HCT116 (cell line): ENCODE data around the gene GCNT4. TPM values are rescaled to one million over a fixed set of nuclear protein-coding genes. Genes with fewer than 3 reads are reported as not detected.

ENCODE experiments used
- ATAC-seq: fragments of 200-7000 bp; cut with Tn5 transposase; 2 replicates; pipeline ENCODE4 v1.9.1; 2020; ENCODE audit warnings: mild to moderate bottlenecking, moderate library complexity
- BruUV-seq: library from RNA; stranded (reverse); fragments of 400-500 nt; replicated peaks from 2 replicates; lab custom pipeline; 2021; lab: Mats Ljungman, UMichigan
- CTCF ChIA-PET: fragments of 300-600 bp; sonication (Branson Sonifier 250); formaldehyde crosslinking; loops from one replicate; lab custom pipeline; 2021; ENCODE audit warnings: antibody characterized with exemption; lab: Charles Lee
- POLR2A ChIA-PET: fragments of 300-600, 350-600 bp; sonication (Branson Sonifier 250); formaldehyde crosslinking; loops from one replicate; lab custom pipeline; 2021; ENCODE audit warnings: antibody characterized with exemption; lab: Charles Lee
- RAD21 ChIA-PET, 2 experiments: fragments of 300-600 bp; sonication (Branson Sonifier 250); formaldehyde crosslinking; loops; one replicate each; lab custom pipeline; 2023; ENCODE audit warnings: low total read pairs in 2 of 2; ENCODE audit not compliant: uncharacterized antibody in 2 of 2, unreplicated experiment in 2 of 2, low non-redundant PET in 1 of 2; lab: Charles Lee
- DNase-seq: peaks from one replicate; pipeline ENCODE4 v3.0.0-alpha.2; 2010; ENCODE audit warnings: low read depth, low spot score
- H2AFZ ChIP-seq: fragments of 200-600 bp; shearing (Covaris generic), sonication (generic); 2 replicates; pipeline ENCODE4 v1.6.1; 2017; ENCODE audit warnings: low read depth, mixed run types, mixed read lengths, antibody characterized with exemption, low read length; ENCODE audit not compliant: poor library complexity, severe bottlenecking
- H3K27ac ChIP-seq: 2 replicates; pipeline ENCODE4 v1.5.1; 2012; ENCODE audit warnings: low read depth, low read length
- H3K27me3 ChIP-seq: fragments of 200-600 bp; sonication (generic); 2 replicates; pipeline ENCODE4 v1.6.1; 2016; ENCODE audit warnings: mixed run types, low read length, mixed read lengths; ENCODE audit not compliant: insufficient read depth
- H3K36me3 ChIP-seq, 2 experiments: fragments of 200-500 bp in 1 of 2; fragments of 200-600 bp in 1 of 2; sonication (Bioruptor generic) in 1 of 2; sonication (generic) in 1 of 2; 2 replicates each; pipeline versions ENCODE4 v1.5.1 to v1.6.1; 2014 to 2016; ENCODE audit warnings: low read length in 2 of 2, inconsistent platforms in 1 of 2, mixed read lengths in 1 of 2, mixed run types in 1 of 2; ENCODE audit not compliant: insufficient read depth in 2 of 2, control insufficient read depth in 1 of 2
- H3K4me1 ChIP-seq, 2 experiments: fragments of 200-600 bp in 1 of 2; sonication (generic) in 1 of 2; 2 replicates each; pipeline versions ENCODE4 v1.5.1 to v1.6.1; 2012 to 2017; ENCODE audit warnings: low read length in 2 of 2, inconsistent platforms in 1 of 2, mild to moderate bottlenecking in 1 of 2, mixed read lengths in 1 of 2, mixed run types in 1 of 2, moderate library complexity in 1 of 2; ENCODE audit not compliant: insufficient read depth in 2 of 2, control insufficient read depth in 1 of 2
- H3K4me2 ChIP-seq: fragments of 200-600 bp; sonication (generic); 2 replicates; pipeline ENCODE4 v1.6.1; 2017; ENCODE audit warnings: mixed run types, low read length, mixed read lengths
- H3K4me3 ChIP-seq, 2 experiments: fragments of 200-600 bp in 1 of 2; sonication (generic) in 1 of 2; replicated peaks in 1 of 2; 2 replicates each; pipeline ENCODE4 v1.5.1; 2011 to 2016; ENCODE audit warnings: low read length in 2 of 2, control low read depth in 1 of 2, low read depth in 1 of 2, mild to moderate bottlenecking in 1 of 2, mixed read lengths in 1 of 2, mixed run types in 1 of 2
- H3K79me2 ChIP-seq: fragments of 200-600 bp; sonication (generic); 2 replicates; pipeline ENCODE4 v1.6.1; 2017; ENCODE audit warnings: mild to moderate bottlenecking, mixed run types, low read length, moderate library complexity, mixed read lengths; ENCODE audit not compliant: insufficient read depth
- H3K9ac ChIP-seq: fragments of 200-600 bp; sonication (generic); 2 replicates; pipeline ENCODE4 v1.6.1; 2016; ENCODE audit warnings: low read length, mixed read lengths
- H3K9me2 ChIP-seq: fragments of 200-600 bp; sonication (generic), shearing (Covaris generic); 2 replicates; pipeline ENCODE4 v1.6.1; 2017; ENCODE audit warnings: mixed run types, mild to moderate bottlenecking, moderate library complexity; ENCODE audit not compliant: insufficient read depth
- H3K9me3 ChIP-seq, 2 experiments: fragments of 200-500 bp in 1 of 2; fragments of 200-600 bp in 1 of 2; sonication (Bioruptor generic) in 1 of 2; sonication (generic) in 1 of 2; 2 replicates each; pipeline ENCODE4 v1.6.1; 2014 to 2017; ENCODE audit warnings: low read length in 2 of 2, mixed read lengths in 2 of 2, inconsistent platforms in 1 of 2, low read depth in 1 of 2, mild to moderate bottlenecking in 1 of 2, mixed run types in 1 of 2, moderate library complexity in 1 of 2; ENCODE audit not compliant: control insufficient read depth in 1 of 2, insufficient read depth in 1 of 2
- H4K20me1 ChIP-seq: fragments of 200-600 bp; sonication (generic), shearing (Covaris generic); 2 replicates; pipeline ENCODE4 v1.6.1; 2017; ENCODE audit warnings: mixed run types, mild to moderate bottlenecking, moderate library complexity; ENCODE audit not compliant: insufficient read depth
- EGR1 ChIP-seq: IDR thresholded peaks from 2 replicates; pipeline ENCODE4 v1.6.1; 2012; ENCODE audit warnings: low read depth
- ELF1 ChIP-seq: IDR thresholded peaks from 2 replicates; pipeline ENCODE4 v1.6.1; 2012; ENCODE audit warnings: low read depth, borderline replicate concordance
- FOSL1 ChIP-seq: IDR thresholded peaks from 2 replicates; pipeline ENCODE4 v1.6.1; 2012; ENCODE audit warnings: low read depth
- POLR2A ChIP-seq: IDR thresholded peaks from 2 replicates; pipeline ENCODE4 v1.7.0; 2011; ENCODE audit warnings: borderline replicate concordance; ENCODE audit not compliant: insufficient read depth, insufficient read length; ENCODE audit errors: extremely low read depth
- SIN3A ChIP-seq: IDR thresholded peaks from 2 replicates; pipeline ENCODE4 v1.6.1; 2012; ENCODE audit warnings: low read depth
- SRF ChIP-seq: IDR thresholded peaks from 2 replicates; pipeline ENCODE4 v1.6.1; 2012; ENCODE audit warnings: low read depth
- TCF7L2 ChIP-seq: IDR thresholded peaks from 2 replicates; pipeline ENCODE4 v1.7.0; 2011; ENCODE audit warnings: borderline replicate concordance, inconsistent platforms; ENCODE audit not compliant: insufficient read depth, insufficient read length; ENCODE audit errors: extremely low read depth
- intact Hi-C: fragments of 100-400 bp; cut with micrococcal nuclease; formaldehyde crosslinking; loops from 2 replicates; pipeline ENCODE4 v1.10.0; 2022
- total RNA-seq: library from RNA; stranded (reverse); gene quantifications from one replicate; pipeline ENCODE4 v1.2.1, GENCODE V29; 2021; ENCODE audit not compliant: unreplicated experiment
- TF ChIP-seq, protein P1 (sequence below), 3 experiments: fragments of 200-600 bp in 1 of 3; sonication (generic) in 1 of 3; IDR thresholded peaks in 2 of 3; conservative IDR thresholded peaks in 1 of 3; 2 replicates each; pipeline ENCODE4 v1.5.1; 2012 to 2017; ENCODE audit warnings: low read depth in 2 of 3, low read length in 2 of 3, antibody characterized with exemption in 1 of 3, borderline replicate concordance in 1 of 3, control low read depth in 1 of 3, mild to moderate bottlenecking in 1 of 3, mixed read lengths in 1 of 3, mixed run types in 1 of 3, moderate library complexity in 1 of 3; ENCODE audit not compliant: insufficient read depth in 1 of 3

GCNT4 gene
- total RNA-seq, 1 experiment from 2014 or later: 0.07 TPM

DNA sequence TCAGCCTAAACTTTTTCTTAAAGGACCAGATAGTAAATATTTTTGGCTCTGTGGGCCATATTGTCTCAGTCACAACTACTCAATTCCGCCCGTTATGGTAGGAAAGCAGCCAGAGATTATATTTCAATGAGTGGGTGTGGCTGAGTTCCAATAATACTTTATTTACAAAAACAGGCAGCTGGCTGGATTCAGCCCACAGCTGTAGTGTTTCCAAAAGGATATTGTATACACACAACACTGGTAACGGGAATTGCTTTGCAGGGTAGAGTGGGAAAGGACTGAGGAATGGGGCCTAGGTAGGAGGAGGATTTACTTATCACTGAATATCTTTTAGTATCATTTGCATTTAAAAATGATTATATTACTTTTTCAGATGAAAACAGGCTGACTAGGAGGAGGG lies 21.0 kb downstream of the GCNT4 start (continued):
- TF ChIP-seq, protein P1, sequence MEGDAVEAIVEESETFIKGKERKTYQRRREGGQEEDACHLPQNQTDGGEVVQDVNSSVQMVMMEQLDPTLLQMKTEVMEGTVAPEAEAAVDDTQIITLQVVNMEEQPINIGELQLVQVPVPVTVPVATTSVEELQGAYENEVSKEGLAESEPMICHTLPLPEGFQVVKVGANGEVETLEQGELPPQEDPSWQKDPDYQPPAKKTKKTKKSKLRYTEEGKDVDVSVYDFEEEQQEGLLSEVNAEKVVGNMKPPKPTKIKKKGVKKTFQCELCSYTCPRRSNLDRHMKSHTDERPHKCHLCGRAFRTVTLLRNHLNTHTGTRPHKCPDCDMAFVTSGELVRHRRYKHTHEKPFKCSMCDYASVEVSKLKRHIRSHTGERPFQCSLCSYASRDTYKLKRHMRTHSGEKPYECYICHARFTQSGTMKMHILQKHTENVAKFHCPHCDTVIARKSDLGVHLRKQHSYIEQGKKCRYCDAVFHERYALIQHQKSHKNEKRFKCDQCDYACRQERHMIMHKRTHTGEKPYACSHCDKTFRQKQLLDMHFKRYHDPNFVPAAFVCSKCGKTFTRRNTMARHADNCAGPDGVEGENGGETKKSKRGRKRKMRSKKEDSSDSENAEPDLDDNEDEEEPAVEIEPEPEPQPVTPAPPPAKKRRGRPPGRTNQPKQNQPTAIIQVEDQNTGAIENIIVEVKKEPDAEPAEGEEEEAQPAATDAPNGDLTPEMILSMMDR (IDR thresholded peaks at IDR 0.05 in 2 of 3, conservative IDR thresholded peaks at IDR 0.05 in 1 of 3; ENCODE audit: borderline replicate concordance in 1 of 3, insufficient read depth in 1 of 3, low read depth in 2 of 3, low read length in 2 of 3): no peak
- TF ChIP-seq EGR1 (no peak), SIN3A (no peak), ELF1 (no peak)

GRCh38 chr5:75028090-75028489 lies 24.3 kb downstream of the GCNT4 start:
- DNase-seq: no peak
- no peak overlapping the region for H3K4me3 ChIP-seq
- RAD21 ChIA-PET: no interaction called here
- no peaks in the 10 kb centered on the region for H4K20me1 ChIP-seq
- H3K9me2 ChIP-seq: no peaks in the 10 kb centered on the region
- no peaks in the 10 kb centered on the region for H3K36me3 ChIP-seq
- intact Hi-C loops: no loop called here
- no peaks in the 10 kb centered on the region for H3K79me2 ChIP-seq
- ATAC-seq: no peak
- H2AFZ ChIP-seq: no peak overlapping the region
- H3K27me3 ChIP-seq: no peaks in the 10 kb centered on the region
- CTCF ChIA-PET: no interaction called here
- TF ChIP-seq SRF (no peak), FOSL1 (no peak), POLR2A (no peak), TCF7L2 (no peak)
- TF ChIP-seq, all 23 proteins: peak for 0
- no peaks in the 10 kb centered on the region for H3K9me3 ChIP-seq
- no peak overlapping the region for H3K9ac ChIP-seq
- no peak overlapping the region for H3K27ac ChIP-seq
- H3K4me2 ChIP-seq: no peak overlapping the region
- no TSS peak for BruUV-seq
- POLR2A ChIA-PET: no interaction called here
- H3K4me1 ChIP-seq: no peaks in the 10 kb centered on the region
